ENCODE results near the gene TAAR1.
"Not testable (repeated sequence)": the region's sequence is repeated elsewhere in the genome, so short reads cannot be mapped to it uniquely, and the experiment has no call there.

The TAAR1 gene

DNA sequence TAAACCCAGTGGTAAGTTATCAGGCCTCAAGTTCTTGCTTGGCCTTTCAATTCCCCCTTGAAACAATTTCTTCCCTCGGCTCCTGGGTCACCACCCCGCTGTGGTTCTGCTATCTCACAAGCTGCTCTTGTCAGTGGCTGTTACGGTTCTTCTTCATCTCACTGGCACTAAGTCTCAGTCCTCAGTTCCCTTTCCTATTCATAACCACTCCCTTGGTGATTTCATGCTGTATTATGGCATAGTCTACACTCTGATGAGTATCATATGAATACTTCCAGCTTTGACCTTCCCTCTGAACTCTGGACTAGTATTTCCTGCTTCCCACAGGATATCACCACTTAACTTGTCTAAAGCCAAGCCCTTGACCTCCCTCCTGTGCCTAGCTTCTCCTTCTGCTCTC, 7.9 kb downstream of the TAAR1 start:
- DNase-seq, result peak; percentile 2

DNA sequence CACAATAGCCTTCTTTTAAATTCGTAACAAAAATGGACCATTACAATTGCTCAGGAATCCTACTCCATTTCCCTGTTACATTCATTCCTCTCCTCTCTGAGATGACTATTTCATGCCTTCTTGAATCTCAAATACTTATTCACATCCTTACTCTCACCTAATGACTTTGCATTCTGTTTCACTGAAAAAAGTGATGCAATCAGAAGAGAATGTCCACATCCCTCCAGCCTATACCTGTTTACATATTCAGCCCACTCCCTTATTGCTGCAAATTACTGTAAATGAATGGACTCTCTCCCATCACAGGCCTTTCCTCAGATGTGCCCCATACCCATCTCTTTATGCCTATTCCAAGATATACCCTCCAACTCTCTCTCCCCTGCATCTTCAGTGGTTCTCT, 8.6 kb downstream of the TAAR1 start:
- DNase-seq, result no peak

DNA sequence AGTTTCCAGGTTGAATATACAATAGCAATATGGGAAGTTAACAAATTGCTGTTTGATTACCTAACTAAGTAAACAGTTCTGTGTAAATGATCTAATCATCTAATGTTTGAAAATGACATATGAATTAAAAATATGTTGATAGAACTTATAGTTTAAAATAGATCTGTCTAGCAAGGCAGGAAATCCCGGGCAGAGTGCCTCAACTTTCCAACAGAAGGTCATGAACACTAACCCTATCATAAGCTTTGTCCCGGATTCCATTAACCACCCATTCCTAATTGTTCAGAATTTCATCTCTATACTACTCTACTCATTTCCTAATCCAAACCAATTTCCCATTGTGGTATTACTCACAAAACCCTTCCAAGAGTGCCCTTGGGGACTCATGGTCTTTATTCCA, 10.2 kb downstream of the TAAR1 start:
- DNase-seq, result no peak

DNA sequence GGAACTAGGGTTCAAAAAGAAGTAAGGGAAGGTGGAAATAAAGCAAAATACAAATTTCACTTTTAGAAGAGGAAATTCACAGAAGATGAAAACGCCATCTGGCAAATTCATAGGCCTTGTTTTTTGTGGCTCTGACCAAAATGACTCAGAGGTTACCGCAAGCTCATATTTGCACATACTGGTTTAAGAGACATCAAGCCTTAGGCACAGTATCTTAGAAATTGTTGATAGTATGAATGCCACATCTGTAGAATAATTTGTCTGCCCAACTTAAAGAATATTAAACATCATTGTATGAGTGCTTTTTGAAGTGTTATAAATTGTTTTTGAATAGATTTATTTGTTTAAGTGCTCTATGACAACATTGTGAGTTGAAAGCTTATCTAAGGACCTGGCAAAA, 10.6 kb downstream of the TAAR1 start:
- DNase-seq, result peak; percentile 4

DNA sequence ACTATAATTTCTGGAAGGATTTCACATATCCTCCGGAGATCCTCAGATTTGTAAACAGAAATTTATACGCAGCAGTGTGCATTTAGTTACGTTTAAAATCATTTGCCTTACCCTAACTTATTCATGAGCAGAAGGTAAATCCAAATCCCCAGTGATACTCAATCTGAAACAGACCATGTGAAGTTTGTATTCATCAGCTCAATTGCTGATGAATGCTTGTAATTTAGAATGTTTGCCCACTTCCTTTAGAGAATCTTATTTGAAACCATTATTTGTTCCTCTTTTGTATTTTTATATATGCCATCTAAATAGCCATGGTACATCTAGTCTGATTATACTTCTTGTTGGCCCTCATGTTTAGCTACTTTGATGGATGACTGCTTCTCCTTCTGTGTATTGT, 15.4 kb downstream of the TAAR1 start:
- DNase-seq, result no peak

DNA sequence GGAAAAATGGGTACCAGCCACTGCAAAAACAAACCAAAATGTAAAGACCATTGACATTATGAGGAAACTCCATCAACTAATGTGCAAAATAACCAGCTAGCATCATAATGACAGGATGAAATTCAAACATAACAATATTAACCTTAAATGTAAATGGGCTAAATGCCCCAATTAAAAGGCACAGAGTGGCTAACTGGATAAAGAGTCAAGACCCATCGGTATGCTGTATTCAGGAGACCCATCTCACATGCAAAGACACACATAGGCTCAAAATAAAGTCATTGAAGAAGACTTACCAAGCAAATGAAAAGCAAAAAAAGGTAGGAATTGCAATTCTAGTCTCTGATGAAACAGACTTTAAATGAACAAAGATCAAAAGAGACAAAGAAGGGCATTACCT, 21.8 kb downstream of the TAAR1 start:
- DNase-seq, result not testable (repeated sequence)

DNA sequence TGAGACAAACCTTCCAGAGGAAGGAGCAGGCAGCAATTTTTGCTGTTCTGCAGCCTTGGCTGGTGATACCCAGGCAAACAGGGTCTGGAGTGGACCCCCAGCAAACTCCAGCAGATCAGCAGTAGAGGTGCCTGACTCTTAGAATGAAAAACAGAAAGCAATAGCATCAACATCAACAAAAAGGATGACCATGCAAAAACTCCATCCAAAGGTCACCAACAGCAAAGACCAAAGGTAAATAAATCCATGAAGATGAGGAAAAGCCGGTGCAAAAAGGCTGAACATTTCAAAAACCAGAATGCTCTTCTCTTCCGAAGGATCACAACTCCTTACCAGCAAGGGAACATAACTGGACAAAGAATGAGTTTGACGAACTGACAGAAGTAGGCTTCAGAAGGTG, 23.1 kb downstream of the TAAR1 start:
- DNase-seq, result not testable (repeated sequence)

DNA sequence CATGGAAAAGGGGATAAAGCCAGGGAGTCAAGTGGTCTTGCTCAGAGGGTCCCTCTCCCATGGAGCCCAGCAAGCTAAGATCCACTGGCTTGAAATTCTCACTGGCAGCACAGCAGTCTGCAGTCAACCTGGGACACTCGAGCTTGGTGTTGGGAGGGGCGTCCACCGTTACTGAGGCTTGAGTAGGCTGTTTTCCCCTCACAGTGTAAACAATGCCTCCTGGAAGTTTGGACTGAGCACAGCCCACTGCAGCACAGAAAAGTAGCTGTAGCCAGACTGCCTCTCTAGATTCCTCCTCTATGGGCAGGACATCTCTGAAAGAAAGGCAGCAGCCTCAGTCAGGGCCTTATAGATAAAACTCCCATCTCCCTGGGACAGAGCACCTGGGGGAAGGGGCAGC, 23.7 kb downstream of the TAAR1 start:
- not testable (repeated sequence) for DNase-seq

DNA sequence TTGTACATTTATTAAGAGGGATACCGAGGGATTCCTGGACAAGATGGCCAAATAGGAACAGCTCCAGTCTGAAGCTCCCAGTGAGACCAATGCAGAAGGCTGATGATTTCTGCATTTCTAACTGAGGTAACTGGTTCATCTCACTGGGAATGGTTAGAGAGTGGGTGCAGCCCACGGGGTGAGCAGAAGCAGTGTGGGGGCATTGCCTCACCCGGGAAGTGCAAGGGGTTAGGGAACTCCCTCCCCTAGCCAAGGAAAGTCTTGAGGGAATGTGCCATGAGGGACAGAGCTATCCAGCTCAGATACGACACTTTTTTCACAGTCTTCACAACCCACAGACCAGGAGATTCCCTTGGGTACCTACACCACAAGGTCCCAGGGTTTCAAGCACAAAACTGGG, 24.2 kb downstream of the TAAR1 start:
- no peak for DNase-seq

DNA sequence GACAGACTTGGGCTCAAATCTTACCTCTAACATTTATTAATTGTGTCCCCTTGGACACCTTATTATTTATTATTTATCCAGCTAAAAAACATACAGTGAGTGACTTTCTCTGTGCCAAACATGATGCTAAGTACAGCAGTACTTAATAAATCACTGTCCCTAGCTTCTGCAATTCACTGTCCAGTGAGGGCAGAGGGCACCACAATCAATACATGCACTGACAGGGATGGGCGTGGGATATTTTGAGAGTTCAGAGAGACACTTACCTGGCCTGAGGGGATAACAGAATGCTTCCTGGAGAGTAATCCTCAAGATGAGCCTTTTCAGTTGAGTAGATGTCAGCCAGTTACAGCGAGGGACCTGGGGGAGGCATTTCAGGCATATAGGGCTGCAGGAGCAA, 25.6 kb downstream of the TAAR1 start:
- DNase-seq, result no peak

DNA sequence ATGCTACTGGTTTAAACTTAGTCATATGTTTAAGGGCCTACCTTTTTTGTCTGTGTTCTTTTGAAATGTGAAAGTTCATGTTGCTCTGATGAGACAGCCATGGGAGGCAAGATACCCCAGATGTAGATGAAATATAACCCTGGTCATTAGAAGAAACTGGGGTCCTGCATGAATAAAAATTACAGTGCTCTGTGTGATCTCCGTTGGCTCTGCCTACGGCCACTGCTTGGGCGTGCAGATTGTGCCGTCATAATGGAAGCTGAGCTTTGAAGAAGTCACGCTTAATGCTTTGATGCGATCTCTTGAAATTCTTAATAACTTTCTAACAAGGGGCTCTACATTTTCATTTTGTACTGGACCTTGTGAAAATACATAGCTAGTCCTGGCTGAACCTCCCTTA, 34.8 kb downstream of the TAAR1 start, which contains the start of gene TAAR2:
Gene TAAR2 (minus strand): TSS at position 101 of the 400 bp plus-strand sequence. CDS start 0 bp downstream, at position 101.
- no peak for DNase-seq

DNA sequence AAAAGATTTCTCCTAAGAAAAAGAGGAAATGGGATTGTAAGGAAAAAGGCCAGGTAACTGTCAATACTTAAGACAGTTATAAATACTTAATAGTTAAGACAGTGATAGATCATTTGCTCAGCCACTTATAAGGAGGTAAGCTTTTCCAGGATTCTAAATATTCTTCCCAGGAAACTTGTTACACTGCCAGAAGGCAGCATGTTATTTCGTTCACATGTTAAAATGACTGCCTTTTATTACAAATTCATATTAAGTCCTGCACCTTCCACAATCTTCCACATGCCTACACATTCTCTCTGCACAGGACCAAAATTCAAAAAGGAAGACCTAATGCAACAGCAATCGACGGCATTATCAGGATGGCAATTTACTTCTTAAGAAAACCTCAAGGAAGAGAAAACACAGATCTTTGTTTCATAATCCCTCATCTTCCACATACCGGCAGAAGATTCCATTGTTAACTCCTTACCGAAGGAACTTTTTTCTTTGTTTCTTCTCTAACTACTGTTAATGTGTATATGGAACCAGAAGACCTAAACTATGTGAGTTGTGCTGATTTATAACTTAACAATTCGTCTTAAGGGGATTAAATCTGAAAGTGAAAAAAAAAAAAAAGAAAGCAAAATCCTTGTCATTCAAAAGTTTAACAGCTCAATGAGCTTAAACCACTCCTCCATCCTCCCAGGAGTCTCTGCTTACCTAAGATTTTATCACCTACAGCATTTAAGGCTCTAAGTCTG, 35.7 kb downstream of the TAAR1 start:
- DNase-seq, result no peak

DNA sequence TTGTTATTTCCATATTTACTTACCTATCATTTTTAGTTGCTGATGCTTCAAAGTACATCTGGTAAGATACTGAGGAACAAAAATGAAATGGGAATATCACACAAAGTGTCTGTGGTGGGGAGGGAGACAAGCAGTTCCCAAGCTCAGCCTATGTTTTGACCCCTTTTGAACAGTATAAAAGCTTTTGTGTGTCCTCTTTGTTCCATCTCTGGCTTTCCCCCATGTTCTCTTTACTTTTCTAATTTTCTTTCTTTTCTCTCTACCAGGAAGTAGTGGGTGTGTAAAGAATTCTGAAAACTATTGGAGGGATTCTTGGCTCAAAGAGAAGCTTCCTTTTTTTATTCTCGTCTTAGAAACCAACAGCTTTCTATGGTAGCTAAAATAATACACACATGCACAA, 42.3 kb downstream of the TAAR1 start:
- DNase-seq, result no peak

DNA sequence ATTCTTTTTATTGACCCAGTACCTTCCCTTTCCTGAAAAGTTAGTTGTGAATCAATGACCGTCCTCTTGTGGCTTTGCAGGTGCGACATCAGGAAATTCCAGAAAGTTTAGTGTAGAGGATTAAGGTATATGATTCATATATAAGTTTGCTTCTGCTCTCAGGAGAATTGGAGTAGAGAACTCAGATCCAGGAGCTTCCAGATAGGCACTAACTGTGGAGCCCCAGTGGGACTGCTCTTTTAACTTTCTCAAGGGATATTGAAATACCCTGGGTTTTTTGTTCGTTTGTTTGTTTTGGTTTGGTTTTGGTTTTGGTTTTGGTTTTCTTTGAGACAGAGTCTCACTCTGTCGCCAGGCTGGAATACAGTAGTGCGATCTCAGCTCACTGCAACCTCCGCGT, 44.4 kb downstream of the TAAR1 start:
- DNase-seq, result peak; percentile 18

DNA sequence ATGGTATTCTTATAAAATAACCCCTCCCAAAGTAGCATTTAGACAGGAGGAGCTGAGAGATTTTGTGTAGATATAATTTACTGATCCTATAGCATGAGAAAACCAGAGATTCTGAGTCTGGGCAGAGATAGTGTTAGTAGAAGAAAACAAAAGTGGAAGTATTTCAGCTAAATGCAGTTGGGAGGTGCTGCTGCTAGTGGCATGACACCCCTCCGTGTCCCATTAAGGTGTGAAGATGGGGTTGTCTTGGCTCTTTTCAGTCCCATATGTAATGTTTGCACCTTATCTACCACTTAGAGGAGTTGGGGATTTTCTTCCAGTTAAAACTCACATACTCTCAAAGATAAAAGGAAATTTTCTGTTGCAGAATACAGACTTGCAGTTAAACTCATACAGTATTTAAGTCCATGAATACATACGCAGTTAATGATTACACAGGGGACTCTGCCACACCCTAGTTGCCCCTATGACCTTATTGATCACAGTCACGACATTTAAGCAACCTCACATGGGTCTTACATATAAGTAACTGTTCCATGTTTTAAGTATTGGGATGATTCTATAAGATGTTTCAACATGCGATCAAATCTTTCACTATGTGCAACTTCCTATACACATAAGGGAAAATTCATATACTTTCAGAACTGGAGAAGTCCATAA, 46.4 kb downstream of the TAAR1 start:
- peak; percentile 28 for DNase-seq

DNA sequence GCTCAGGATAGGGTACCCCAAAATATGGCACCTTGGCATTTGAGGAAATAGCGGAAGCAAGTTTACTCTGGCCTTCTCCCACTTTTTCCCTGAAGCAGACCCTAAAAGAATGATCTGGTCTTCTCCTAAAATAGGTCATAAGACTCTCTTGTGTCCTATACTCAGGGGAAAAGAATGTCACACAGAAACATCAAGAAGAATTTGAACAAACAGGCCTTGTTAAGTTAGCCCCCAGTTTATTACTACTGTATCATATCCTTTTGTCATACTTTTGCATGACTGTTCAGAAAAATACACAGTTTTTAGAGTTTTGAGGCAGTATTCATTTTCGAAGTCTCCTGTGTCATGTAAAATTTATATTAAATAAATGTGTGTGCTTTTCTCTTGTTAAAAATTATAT, 47.4 kb downstream of the TAAR1 start:
- DNase-seq, result no peak

DNA sequence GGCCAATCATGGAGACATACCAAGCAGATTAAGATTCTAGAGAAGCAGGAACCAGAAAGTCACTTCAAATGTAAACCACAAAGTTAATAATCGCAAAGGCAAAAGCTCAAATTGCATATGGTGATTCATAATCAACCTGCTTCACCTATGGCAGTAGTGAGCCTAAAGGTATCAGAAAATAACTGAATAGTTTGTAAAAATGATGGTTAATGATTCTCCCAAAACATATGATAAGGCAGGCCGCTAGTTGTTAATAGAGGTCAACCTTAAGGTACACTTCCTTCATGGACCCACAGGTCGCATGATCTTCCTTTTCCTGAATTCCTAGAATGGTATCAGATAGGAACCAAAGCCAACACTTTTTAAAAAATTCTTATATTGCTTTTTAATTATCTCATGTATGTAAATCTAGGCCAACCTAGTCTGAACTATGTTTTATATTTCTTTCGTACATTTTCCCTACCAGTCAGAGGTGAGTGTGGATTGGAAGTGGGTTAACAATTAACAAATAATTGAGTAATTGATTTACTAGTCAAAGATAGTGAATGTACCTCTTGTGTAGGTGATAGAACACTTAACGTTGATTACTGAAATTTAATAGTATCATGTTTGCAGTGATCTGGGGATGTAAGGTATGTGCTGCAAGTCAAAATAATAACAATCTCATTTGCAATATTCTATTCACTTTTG, 51.3 kb downstream of the TAAR1 start:
- no peak for DNase-seq

DNA sequence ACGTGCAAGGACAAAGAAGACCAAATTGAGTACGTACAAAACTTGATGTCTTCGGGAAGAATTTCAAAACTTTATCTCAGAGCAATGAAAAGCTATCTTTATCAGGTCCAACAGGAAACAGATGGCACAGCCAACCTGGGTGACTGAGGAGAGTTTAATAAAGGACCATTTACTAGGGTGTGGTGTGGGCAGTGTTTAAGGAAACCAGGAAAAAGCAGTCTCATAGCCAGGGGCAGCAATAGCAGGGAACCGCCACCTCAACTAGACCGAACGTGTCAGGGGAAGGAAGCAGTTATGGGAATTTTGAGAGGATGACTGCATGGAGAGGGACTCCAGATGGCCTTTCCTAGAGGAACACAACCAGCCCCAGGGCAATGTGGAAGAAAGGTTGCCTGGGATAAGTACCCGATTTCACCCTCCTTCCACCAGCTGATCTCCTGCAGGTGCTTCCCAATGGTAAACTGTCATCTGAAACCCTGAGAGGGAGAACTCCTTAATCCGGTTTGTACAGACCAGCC, 54.3 kb downstream of the TAAR1 start:
- DNase-seq, result no peak

DNA sequence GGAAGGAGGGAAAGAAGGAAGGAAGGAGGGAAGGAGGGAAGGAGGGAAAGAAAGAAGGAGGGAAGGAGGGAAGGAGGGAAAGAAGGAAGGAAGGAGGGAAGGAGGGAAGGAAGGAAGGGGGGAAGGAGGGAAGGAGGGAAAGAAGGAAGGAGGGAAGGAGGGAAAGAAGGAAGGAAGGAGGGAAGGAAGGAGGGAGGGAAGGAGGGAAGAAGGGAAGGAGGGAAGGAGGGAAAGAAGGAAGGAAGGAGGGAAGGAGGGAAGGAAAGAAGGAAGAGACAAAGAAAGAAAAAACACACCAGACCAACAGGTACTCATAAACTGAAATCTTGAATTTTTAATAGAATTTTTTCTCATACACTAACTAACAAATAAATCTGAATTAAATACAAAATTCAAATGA, 58.1 kb downstream of the TAAR1 start:
- not testable (repeated sequence) for DNase-seq

DNA sequence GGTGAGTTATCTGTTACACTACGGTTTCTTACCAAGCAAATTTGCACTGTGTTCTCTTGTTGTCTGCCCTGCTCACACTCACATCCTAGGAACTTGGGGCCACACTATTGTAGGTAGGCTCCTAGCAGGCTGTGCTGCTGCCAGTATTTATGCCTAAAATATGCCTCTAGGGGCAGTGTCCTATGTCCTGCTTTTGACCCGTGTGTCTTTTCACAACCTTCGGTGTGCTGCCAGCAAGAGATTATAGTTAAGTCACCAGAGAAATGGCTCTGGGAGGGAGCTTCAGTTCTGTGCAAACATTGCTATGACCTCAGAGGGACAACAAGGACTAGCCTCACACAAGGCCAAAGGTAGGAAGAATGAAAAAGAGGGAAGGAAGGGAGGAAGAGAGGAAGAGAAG, 60.5 kb downstream of the TAAR1 start:
- DNase-seq, result no peak

DNA sequence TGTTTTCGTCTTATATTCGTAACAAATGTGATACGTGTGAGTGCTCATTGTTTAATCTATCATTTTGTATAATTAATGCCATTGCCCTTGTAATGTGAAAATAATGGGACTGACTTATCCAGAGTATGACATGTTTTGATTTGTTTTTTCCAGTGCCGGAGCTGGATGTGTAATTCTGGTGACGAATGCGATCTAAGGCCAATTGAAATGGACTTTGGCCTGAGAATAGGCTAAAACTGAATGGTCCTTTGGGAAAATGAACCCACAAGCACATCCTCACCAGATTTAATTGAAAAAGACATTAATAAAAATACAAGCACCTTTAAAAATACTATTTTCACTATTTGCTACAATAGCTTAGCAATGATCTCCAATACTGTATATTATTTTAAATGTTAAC, 62.8 kb downstream of the TAAR1 start:
- DNase-seq, result no peak
